ENCODE measurements around the gene TAS2R13. TPM values are rescaled to one million over a fixed set of nuclear protein-coding genes. Genes with fewer than 3 reads are reported as not detected.

TAS2R13 gene
- total and polyA plus RNA-seq, 8 donors = 0.58 to 13.0 (median 3.0) TPM; not detected in 3

DNA sequence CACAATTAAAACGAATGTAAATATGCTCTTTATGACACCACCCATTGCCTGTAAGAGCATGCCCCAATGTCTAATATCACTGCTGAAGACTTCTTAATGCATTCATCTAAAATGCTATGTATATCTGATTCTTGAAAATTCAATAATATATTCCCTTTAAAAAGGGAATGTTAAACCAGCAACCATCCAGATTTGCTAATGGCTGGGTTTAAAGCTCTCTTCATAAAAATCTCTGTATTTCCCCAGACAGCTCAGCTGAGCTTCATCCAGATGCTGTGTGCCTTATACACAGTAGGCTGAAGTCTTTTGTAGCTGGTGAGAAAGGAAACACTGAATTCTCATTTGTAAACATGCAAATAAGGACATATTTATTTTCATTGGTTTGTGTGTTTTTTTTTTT, 29.8 kb upstream of the TAS2R13 start, which contains the start of gene TAS2R14:
TAS2R14 (minus strand) TSS at position 101 of the 400 bp plus-strand sequence; CDS start at position 45, 56 bp downstream.
- H3K27me3 ChIP-seq = no peaks in the 10 kb centered on the region
- no peak for DNase-seq
- no peak within 1 kb of the TSS for H3K27ac ChIP-seq
- intact Hi-C loops (cut with DNase I; ENCODE audit: low total_unique reads) = no loop called here
- 77 to 93% (median 87%) methylated on average over 1 of the region's 1 CpG for WGBS, 5 donors
- H3K4me3 ChIP-seq = no peak within 1 kb of the TSS
- TF ChIP-seq EP300 (IDR thresholded peaks at IDR 0.05) (no peak), POLR2AphosphoS5 (IDR thresholded peaks at IDR 0.05) (no peak), POLR2A (IDR thresholded peaks at IDR 0.05) (no peak)
- TF ChIP-seq, protein P1, sequence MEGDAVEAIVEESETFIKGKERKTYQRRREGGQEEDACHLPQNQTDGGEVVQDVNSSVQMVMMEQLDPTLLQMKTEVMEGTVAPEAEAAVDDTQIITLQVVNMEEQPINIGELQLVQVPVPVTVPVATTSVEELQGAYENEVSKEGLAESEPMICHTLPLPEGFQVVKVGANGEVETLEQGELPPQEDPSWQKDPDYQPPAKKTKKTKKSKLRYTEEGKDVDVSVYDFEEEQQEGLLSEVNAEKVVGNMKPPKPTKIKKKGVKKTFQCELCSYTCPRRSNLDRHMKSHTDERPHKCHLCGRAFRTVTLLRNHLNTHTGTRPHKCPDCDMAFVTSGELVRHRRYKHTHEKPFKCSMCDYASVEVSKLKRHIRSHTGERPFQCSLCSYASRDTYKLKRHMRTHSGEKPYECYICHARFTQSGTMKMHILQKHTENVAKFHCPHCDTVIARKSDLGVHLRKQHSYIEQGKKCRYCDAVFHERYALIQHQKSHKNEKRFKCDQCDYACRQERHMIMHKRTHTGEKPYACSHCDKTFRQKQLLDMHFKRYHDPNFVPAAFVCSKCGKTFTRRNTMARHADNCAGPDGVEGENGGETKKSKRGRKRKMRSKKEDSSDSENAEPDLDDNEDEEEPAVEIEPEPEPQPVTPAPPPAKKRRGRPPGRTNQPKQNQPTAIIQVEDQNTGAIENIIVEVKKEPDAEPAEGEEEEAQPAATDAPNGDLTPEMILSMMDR (IDR thresholded peaks at IDR 0.05) = no peak
- H3K4me1 ChIP-seq = no peaks in the 10 kb centered on the region
- H3K9me3 ChIP-seq = peaks cover 0 to under 1% (median 0%) of the 10 kb centered on the region in 4 donors
- no peaks in the 10 kb centered on the region for H3K36me3 ChIP-seq

DNA sequence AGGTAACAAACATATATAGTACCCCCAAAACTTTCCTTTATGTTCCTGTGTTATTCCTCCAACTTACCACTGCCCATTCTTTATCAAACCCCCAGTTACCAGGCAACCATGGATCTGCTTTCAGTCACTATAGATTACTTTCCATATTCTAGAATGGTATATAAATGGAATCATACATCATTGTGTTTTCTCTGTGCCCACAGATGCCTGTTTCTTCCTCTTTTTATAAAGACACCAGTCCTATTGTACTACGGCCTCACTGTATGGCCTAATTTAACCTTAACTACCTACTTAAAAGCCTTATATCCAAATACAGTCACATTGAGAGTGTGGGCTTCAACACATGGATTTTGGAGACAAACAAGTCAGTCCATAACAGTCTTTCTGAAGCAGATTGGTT, 27.1 kb upstream of the TAS2R13 start:
- intact Hi-C loops (cut with DNase I; ENCODE audit: low total_unique reads) = no loop called here
- Histone ChIP-seq H3K4me3 (no peak overlapping the region), H3K4me1 (no peaks in the 10 kb centered on the region), H3K9me3 (no peaks in the 10 kb centered on the region), H3K27me3 (no peaks in the 10 kb centered on the region), H3K36me3 (no peaks in the 10 kb centered on the region), H3K27ac (no peak overlapping the region)
- TF ChIP-seq, protein P1 (IDR thresholded peaks at IDR 0.05) = no peak
- TF ChIP-seq POLR2AphosphoS5 (IDR thresholded peaks at IDR 0.05) (no peak), EP300 (IDR thresholded peaks at IDR 0.05) (no peak), POLR2A (IDR thresholded peaks at IDR 0.05) (no peak)
- 89 to 95% (median 93%) methylated on average over 1 of the region's 1 CpG for WGBS, 5 donors
- no peak for DNase-seq

DNA sequence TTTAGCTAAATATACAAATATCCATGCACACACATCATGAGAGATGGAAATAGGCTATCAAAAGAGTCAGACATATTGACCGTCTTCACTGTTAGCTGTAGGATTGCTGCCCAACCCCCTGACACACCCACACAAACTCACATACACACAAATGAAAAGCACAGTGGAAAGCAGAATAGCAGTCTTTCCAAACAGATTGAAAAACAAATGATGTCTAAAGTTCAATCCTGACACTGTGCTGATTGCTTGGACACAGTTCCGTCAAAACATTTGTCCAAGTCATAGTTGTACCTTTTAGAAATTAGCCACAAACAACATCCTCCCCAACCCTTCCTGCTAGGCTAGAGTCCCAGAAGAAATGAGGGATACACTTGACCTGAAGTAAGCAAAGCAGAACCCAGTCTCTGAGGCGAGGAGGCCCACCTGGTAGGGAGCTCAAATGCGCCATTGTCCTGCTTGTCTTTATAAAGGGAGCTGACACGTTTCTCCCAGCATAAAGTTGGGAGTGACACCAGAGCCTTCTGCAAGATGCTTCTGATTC, 19.5 kb upstream of the TAS2R13 start, which contains the start of gene PRH2:
PRH2 (plus strand) TSS at position 491 of the 541 bp plus-strand sequence; CDS start at position 529, 38 bp downstream.
- Histone ChIP-seq H3K4me3 (no peak within 1 kb of the TSS), H3K27me3 (no peaks in the 10 kb centered on the region), H3K36me3 (no peaks in the 10 kb centered on the region), H3K4me1 (no peaks in the 10 kb centered on the region), H3K9me3 (no peaks in the 10 kb centered on the region), H3K27ac (no peak within 1 kb of the TSS)
- TF ChIP-seq, protein P1 (IDR thresholded peaks at IDR 0.05) = no peak
- TF ChIP-seq POLR2AphosphoS5 (IDR thresholded peaks at IDR 0.05) (no peak), EP300 (IDR thresholded peaks at IDR 0.05) (no peak), POLR2A (IDR thresholded peaks at IDR 0.05) (no peak)
- intact Hi-C loops (cut with DNase I; ENCODE audit: low total_unique reads) = no loop called here
- DNase-seq = no peak
- 92 to 98% (median 98%) methylated on average over 5 of the region's 5 CpGs for WGBS, 5 donors

DNA sequence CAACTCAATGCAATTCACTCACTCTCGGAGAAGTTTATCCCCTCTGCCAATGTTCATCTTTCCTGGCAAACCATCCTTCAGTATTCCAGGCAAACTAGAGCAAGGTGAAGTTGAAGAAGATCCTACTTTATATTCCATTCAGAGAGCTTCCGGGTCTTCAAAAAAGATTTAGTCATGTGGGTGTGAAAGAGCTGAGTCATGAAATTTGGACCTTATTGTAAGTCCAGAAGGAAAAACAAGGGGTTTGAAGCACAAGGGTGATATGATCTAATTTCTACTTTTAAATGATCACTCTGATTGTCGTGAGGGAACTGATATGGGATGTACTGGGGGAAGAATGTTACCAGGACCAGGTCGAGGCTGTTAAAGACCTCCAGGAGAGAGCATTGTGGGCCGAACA, 16.9 kb upstream of the TAS2R13 start:
- Histone ChIP-seq H3K4me3 (no peak overlapping the region), H3K36me3 (no peaks in the 10 kb centered on the region), H3K9me3 (no peaks in the 10 kb centered on the region), H3K27me3 (no peaks in the 10 kb centered on the region), H3K4me1 (no peaks in the 10 kb centered on the region), H3K27ac (no peak overlapping the region)
- TF ChIP-seq POLR2AphosphoS5 (IDR thresholded peaks at IDR 0.05) (no peak), EP300 (IDR thresholded peaks at IDR 0.05) (no peak), POLR2A (IDR thresholded peaks at IDR 0.05) (no peak)
- TF ChIP-seq, protein P1 (IDR thresholded peaks at IDR 0.05) = no peak
- no peak for DNase-seq
- intact Hi-C loops (cut with DNase I; ENCODE audit: low total_unique reads) = no loop called here
- WGBS, 5 donors = 78 to 90% (median 86%) methylated on average over 5 of the region's 5 CpGs

All from stomach (tissue), 9 donors.